Body of pancreas (tissue), 4 donors: ENCODE measurements around the gene SHFL. TPM values are rescaled to one million over a fixed set of nuclear protein-coding genes. Genes with fewer than 3 reads are reported as not detected.
A peak's percentile ranks its signal among the peaks of the same experiment; 100 is the strongest.

Experiments used
- ATAC-seq: fragments of 150-250 bp; one replicate; pipeline ENCODE4 v1.9.1; 2016
- DNase-seq, 4 donors: peaks; one replicate each; pipeline ENCODE4 v3.0.0-alpha.2; 2019
- H3K27ac ChIP-seq, 4 donors: fragments of 200-600 bp; sonication (generic); 1 replicate in 3 of 4; 2 replicates in 1 of 4; pipeline versions ENCODE4 v1.5.1 to v1.6.1; 2016 to 2019; ENCODE audit warnings: mild to moderate bottlenecking in 1 of 4, mixed read lengths in 1 of 4, moderate library complexity in 1 of 4
- H3K27me3 ChIP-seq, 2 donors: fragments of 200-600 bp; sonication (generic); one replicate each; pipeline ENCODE4 v1.6.0; 2016; ENCODE audit warnings: mild to moderate bottlenecking in 1 of 2
- H3K36me3 ChIP-seq, 2 donors: fragments of 200-600 bp; sonication (generic); replicated peaks in 1 of 2; 2 replicates each; pipeline ENCODE4 v1.5.1; 2016; ENCODE audit warnings: low read depth in 2 of 2; ENCODE audit not compliant: insufficient read depth in 1 of 2
- H3K4me1 ChIP-seq: fragments of 200-600 bp; sonication (generic); one replicate; pipeline ENCODE4 v1.6.0; 2016
- H3K4me3 ChIP-seq, 2 donors: fragments of 200-600 bp; sonication (generic); 1 replicate in 1 of 2; 2 replicates in 1 of 2; pipeline ENCODE4 v1.5.1; 2016 to 2019
- H3K9me3 ChIP-seq, 3 donors: fragments of 200-600 bp; sonication (generic); 1 replicate in 2 of 3; 2 replicates in 1 of 3; pipeline ENCODE4 v1.5.1; 2016
- POLR2A ChIP-seq, 3 donors: fragments of 450-650 bp; IDR thresholded peaks; one replicate each; pipeline ENCODE4 v1.6.1; 2016; ENCODE audit warnings: antibody characterized with exemption in 3 of 3, mild to moderate bottlenecking in 2 of 3
- WGBS, 2 donors: methylation state at CpG; one replicate each; pipeline ENCODE4 v1.1.5; 2017; 5-methylcytosine and 5-hydroxymethylcytosine counted together
- intact Hi-C: fragments of 100-400 bp; cut with DNase I; formaldehyde crosslinking; loops from one replicate; pipeline ENCODE4 v1.15.1; 2023
- total RNA-seq, 2 donors: library from RNA; depleted of rRNA; stranded (reverse); fragments of >200 nt; gene quantifications; one replicate each; pipeline ENCODE4 v1.1.0, GENCODE V29; 2016
- TF ChIP-seq, protein P1 (sequence below), 7 experiments: fragments of 450-650 bp in 4 of 7; fragments of 200-600 bp in 3 of 7; sonication (generic) in 3 of 7; IDR thresholded peaks; one replicate each; pipeline ENCODE4 v1.5.1; 2016 to 2019; ENCODE audit warnings: antibody characterized with exemption in 7 of 7

Gene SHFL
- total RNA-seq, 2 donors from 2014 or later, result 19.1 to 21.0 TPM

DNA sequence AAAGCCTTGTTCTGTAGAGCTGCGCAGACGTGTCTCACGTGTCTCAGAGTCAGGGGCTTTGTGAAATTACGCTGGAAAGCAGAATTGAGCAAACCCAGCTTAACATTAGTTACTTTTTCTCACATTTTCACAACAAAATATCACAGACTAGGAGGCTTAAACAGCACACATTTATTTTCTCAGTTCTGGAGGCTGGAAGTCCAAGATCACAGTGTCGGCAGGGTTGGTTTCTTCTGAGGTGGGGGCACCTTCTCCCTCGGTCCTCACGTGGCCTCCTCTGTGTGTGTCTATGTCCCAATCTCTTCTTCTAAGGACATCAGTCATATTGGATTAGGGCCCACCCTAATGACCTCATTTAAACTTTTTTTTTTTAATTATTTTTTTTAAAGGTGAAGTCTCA is 38.3 kb downstream of the SHFL start:
- ATAC-seq, result no peak
- Histone ChIP-seq H3K9me3 (no peaks in the 10 kb centered on the region), H3K36me3 (no peaks in the 10 kb centered on the region), H3K27ac (no peak overlapping the region), H3K4me1 (no peaks in the 10 kb centered on the region), H3K27me3 (no peaks in the 10 kb centered on the region), H3K4me3 (no peak overlapping the region)
- intact Hi-C loops, result no loop called here
- DNase-seq, result no peak
- WGBS, 2 donors, result 94 to 97% methylated on average over 7 of the region's 7 CpGs
- TF ChIP-seq, protein P1, sequence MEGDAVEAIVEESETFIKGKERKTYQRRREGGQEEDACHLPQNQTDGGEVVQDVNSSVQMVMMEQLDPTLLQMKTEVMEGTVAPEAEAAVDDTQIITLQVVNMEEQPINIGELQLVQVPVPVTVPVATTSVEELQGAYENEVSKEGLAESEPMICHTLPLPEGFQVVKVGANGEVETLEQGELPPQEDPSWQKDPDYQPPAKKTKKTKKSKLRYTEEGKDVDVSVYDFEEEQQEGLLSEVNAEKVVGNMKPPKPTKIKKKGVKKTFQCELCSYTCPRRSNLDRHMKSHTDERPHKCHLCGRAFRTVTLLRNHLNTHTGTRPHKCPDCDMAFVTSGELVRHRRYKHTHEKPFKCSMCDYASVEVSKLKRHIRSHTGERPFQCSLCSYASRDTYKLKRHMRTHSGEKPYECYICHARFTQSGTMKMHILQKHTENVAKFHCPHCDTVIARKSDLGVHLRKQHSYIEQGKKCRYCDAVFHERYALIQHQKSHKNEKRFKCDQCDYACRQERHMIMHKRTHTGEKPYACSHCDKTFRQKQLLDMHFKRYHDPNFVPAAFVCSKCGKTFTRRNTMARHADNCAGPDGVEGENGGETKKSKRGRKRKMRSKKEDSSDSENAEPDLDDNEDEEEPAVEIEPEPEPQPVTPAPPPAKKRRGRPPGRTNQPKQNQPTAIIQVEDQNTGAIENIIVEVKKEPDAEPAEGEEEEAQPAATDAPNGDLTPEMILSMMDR (IDR thresholded peaks at IDR 0.05), result no peak
- no peak for TF ChIP-seq POLR2A (IDR thresholded peaks at IDR 0.05)

DNA sequence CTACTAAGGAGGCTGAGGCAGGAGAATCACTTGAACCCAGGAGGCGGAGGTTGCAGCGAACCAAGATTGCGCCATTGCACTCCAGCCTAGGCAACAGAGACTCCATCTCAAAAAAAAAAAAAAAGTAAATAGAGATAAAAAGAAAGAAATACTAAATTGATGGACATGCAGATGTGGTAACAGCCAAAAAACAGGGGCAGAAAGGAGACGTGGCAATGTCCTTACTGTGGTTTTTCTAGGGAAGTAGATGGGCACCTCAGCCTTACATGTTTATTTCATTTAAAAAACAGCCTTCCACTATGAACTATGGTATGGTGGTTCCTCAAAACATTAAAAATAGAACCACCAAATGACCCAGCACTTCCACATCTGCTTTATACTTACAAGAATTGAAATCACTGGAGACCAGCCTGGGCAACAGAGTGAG is 40.1 kb downstream of the SHFL start:
- no peak for TF ChIP-seq POLR2A (IDR thresholded peaks at IDR 0.05)
- TF ChIP-seq, protein P1 (IDR thresholded peaks at IDR 0.05), result no peak
- WGBS, 2 donors, result 80 to 98% methylated on average over 4 of the region's 4 CpGs
- Histone ChIP-seq H3K9me3 (no peaks in the 10 kb centered on the region), H3K4me3 (no peak overlapping the region), H3K27me3 (no peaks in the 10 kb centered on the region), H3K27ac (peak overlapping the region in 1 of 4 donors; percentile 68), H3K36me3 (no peaks in the 10 kb centered on the region), H3K4me1 (no peaks in the 10 kb centered on the region)
- DNase-seq, result no peak
- no peak for ATAC-seq
- intact Hi-C loops, result no loop called here

DNA sequence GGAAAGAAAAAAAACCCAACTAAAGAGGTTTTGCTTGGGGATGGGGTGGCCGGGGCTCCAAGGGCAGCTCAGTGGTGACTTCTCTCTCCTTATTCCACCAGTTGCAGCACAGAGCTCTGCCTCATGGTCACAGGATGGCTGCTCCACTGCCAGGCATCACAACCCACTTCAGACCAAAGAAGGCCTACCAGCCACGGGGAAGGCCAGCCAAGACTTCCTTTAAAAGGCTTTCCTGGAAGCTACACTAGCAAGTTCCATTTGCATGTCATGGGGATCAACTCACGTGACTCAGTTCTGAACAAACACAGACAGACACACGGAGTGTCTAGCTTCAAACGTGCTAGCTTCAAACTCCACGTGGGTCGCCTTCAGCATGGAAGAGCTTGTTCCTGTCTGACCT is 46.8 kb downstream of the SHFL start:
- TF ChIP-seq, protein P1 (IDR thresholded peaks at IDR 0.05), result no peak
- TF ChIP-seq POLR2A (IDR thresholded peaks at IDR 0.05), result no peak
- Histone ChIP-seq H3K4me3 (no peak overlapping the region), H3K9me3 (no peaks in the 10 kb centered on the region), H3K27me3 (no peaks in the 10 kb centered on the region), H3K27ac (no peak overlapping the region), H3K4me1 (no peaks in the 10 kb centered on the region), H3K36me3 (peaks cover 0 to 7% of the 10 kb centered on the region in 2 donors)
- DNase-seq (no peak), ATAC-seq (no peak)
- intact Hi-C loops, result no loop called here
- WGBS, 2 donors, result 92% methylated on average over 7 of the region's 7 CpGs

DNA sequence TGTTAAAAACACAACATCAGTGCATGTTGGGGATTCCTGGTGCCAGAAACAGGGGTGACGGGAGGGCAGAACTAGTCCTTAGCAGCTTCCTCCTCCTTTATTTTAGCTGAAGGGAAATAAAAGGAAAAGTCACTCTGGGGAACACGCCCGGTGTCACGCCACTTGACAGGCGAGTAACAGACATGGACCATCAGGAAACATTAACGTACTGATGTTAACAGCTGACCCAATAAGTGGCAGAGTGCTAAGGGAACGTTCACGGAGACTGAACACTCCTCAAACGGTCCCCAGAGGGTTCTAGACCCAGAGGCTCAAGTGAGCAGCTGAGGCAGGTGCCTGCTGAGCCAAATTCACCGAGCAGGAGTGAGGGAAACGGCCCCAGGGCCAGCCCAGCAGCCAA is 47.5 kb downstream of the SHFL start:
- DNase-seq (no peak), ATAC-seq (no peak)
- WGBS, 2 donors, result 86 to 89% methylated on average over 11 of the region's 11 CpGs
- TF ChIP-seq POLR2A (IDR thresholded peaks at IDR 0.05), result no peak
- TF ChIP-seq, protein P1 (IDR thresholded peaks at IDR 0.05), result no peak
- intact Hi-C loops, result no loop called here
- Histone ChIP-seq H3K27ac (no peak overlapping the region), H3K36me3 (peaks cover 0 to 10% of the 10 kb centered on the region in 2 donors), H3K4me3 (no peak overlapping the region), H3K27me3 (no peaks in the 10 kb centered on the region), H3K4me1 (no peaks in the 10 kb centered on the region), H3K9me3 (no peaks in the 10 kb centered on the region)

DNA sequence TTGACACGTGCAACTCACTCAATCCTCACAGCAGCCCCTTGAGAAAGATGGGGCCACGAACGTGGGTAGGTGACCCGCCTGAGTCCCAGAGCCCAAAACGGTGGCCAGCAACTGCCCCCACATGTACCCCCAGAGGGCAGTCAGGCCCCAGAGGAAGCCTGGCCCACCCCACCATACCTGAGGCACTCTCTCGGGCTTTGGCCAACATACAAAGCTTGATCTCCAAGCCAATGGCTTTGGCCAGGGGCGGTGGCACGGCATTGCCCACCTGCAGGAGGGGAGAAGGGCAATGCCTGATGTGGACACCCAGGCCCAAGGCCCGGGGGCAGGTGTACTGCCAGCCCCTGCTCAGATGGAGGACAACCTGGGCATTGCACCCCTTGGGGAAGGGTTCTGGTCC is 47.9 kb downstream of the SHFL start:
- no peaks in the 10 kb centered on the region for H3K9me3 ChIP-seq
- no peak overlapping the region for H3K4me3 ChIP-seq
- WGBS, 2 donors, result 95% methylated on average over 9 of the region's 9 CpGs; no CpG with 5 or more reads in 1 of the 2 donors
- DNase-seq, result no peak
- TF ChIP-seq, protein P1 (IDR thresholded peaks at IDR 0.05), result no peak
- no peak for TF ChIP-seq POLR2A (IDR thresholded peaks at IDR 0.05)
- H3K36me3 ChIP-seq, result peaks cover 0 to 10% of the 10 kb centered on the region in 2 donors
- no peak for ATAC-seq
- H3K27me3 ChIP-seq, result no peaks in the 10 kb centered on the region
- intact Hi-C loops, result no loop called here
- no peak overlapping the region for H3K27ac ChIP-seq
- H3K4me1 ChIP-seq, result no peaks in the 10 kb centered on the region
